Osteocyte (in vitro differentiated cells): ENCODE data around the gene DMTF1. TPM values are rescaled to one million over a fixed set of nuclear protein-coding genes. Genes with fewer than 3 reads are reported as not detected.
"Not testable (repeated sequence)": the region's sequence is repeated elsewhere in the genome, so short reads cannot be mapped to it uniquely, and the experiment has no call there.

Experiments used
- DNase-seq: peaks from one replicate; pipeline ENCODE4 v3.0.0; 2021; ENCODE audit warnings: mixed read lengths; ENCODE audit not compliant: unreplicated experiment; ENCODE audit errors: extremely low spot score
- H3K27ac Mint-ChIP-seq: one replicate; pipeline ENCODE4 v1.8.0; 2021; ENCODE audit warnings: mild to moderate bottlenecking, mixed read lengths; ENCODE audit not compliant: unreplicated experiment
- H3K27me3 Mint-ChIP-seq: one replicate; pipeline ENCODE4 v1.8.0; 2021; ENCODE audit warnings: mixed read lengths; ENCODE audit not compliant: unreplicated experiment
- H3K36me3 Mint-ChIP-seq: one replicate; pipeline ENCODE4 v1.8.0; 2021; ENCODE audit warnings: mixed read lengths; ENCODE audit not compliant: unreplicated experiment
- H3K4me1 Mint-ChIP-seq: one replicate; pipeline ENCODE4 v1.8.0; 2021; ENCODE audit warnings: mixed read lengths; ENCODE audit not compliant: unreplicated experiment
- H3K4me3 Mint-ChIP-seq: one replicate; pipeline ENCODE4 v1.8.0; 2021; ENCODE audit warnings: mild to moderate bottlenecking, moderate library complexity, mixed read lengths; ENCODE audit not compliant: unreplicated experiment
- H3K9me3 Mint-ChIP-seq: one replicate; pipeline ENCODE4 v1.8.0; 2021; ENCODE audit warnings: mixed read lengths; ENCODE audit not compliant: unreplicated experiment
- total RNA-seq: library from RNA; stranded (reverse); gene quantifications from 2 replicates; pipeline ENCODE4 v1.2.1, GENCODE V29; 2021
- TF ChIP-seq, protein P1 (sequence below): fragments of 200-600 bp; sonication (generic); IDR thresholded peaks from 2 replicates; pipeline ENCODE4 v1.5.0; 2021; ENCODE audit warnings: antibody characterized with exemption, mild to moderate bottlenecking, moderate library complexity

The DMTF1 gene
- total RNA-seq, 1 donor from 2014 or later, result 82.9 TPM

GRCh38 chr7:87110778-87111177 is 41.5 kb upstream of the DMTF1 start:
- H3K27me3 Mint-ChIP-seq, result peaks cover 22% of the 10 kb centered on the region
- no peaks in the 10 kb centered on the region for H3K9me3 Mint-ChIP-seq
- H3K36me3 Mint-ChIP-seq, result no peaks in the 10 kb centered on the region
- H3K4me1 Mint-ChIP-seq, result no peaks in the 10 kb centered on the region
- H3K27ac Mint-ChIP-seq, result no peak overlapping the region
- DNase-seq, result no peak
- TF ChIP-seq, protein P1, sequence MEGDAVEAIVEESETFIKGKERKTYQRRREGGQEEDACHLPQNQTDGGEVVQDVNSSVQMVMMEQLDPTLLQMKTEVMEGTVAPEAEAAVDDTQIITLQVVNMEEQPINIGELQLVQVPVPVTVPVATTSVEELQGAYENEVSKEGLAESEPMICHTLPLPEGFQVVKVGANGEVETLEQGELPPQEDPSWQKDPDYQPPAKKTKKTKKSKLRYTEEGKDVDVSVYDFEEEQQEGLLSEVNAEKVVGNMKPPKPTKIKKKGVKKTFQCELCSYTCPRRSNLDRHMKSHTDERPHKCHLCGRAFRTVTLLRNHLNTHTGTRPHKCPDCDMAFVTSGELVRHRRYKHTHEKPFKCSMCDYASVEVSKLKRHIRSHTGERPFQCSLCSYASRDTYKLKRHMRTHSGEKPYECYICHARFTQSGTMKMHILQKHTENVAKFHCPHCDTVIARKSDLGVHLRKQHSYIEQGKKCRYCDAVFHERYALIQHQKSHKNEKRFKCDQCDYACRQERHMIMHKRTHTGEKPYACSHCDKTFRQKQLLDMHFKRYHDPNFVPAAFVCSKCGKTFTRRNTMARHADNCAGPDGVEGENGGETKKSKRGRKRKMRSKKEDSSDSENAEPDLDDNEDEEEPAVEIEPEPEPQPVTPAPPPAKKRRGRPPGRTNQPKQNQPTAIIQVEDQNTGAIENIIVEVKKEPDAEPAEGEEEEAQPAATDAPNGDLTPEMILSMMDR, result no peak
- no peak overlapping the region for H3K4me3 Mint-ChIP-seq

DNA sequence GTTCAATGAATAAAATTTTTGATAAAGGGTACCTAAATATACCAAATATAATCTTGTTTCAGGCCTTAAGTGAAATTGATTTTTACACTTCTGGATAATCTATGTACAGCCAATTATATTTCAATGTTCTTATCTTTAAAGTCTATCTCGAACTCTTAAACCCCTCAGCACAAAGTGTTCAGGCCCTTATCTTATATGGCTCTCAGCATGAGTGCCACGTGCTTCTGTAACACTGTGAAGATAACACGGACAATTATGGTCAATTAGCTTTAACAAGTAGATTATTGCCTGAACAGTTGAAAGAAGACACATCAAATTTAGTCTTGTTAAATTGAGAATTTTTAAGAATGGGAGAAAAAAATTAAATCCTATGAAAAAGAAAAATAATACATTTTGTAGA is 40.4 kb upstream of the DMTF1 start:
- H3K9me3 Mint-ChIP-seq, result no peaks in the 10 kb centered on the region
- H3K4me3 Mint-ChIP-seq, result no peak overlapping the region
- H3K4me1 Mint-ChIP-seq, result no peaks in the 10 kb centered on the region
- no peak for DNase-seq
- H3K27ac Mint-ChIP-seq, result no peak overlapping the region
- H3K36me3 Mint-ChIP-seq, result no peaks in the 10 kb centered on the region
- TF ChIP-seq, protein P1, result no peak
- H3K27me3 Mint-ChIP-seq, result peaks cover 19% of the 10 kb centered on the region

GRCh38 chr7:87113077-87113476 is 39.2 kb upstream of the DMTF1 start:
- Mint-ChIP-seq H3K36me3 (no peaks in the 10 kb centered on the region), H3K4me3 (no peak overlapping the region), H3K9me3 (no peaks in the 10 kb centered on the region), H3K4me1 (no peaks in the 10 kb centered on the region), H3K27ac (no peak overlapping the region), H3K27me3 (peaks cover 9% of the 10 kb centered on the region)
- no peak for DNase-seq
- TF ChIP-seq, protein P1, result no peak

- H3K36me3 Mint-ChIP-seq, H3K9me3 Mint-ChIP-seq, H3K27ac Mint-ChIP-seq, H3K4me3 Mint-ChIP-seq, H3K27me3 Mint-ChIP-seq, H3K4me1 Mint-ChIP-seq, DNase-seq: not testable (repeated sequence)
Observed at GRCh38 chr7:87113904-87114303, 38.3 kb upstream of the DMTF1 start.

- not testable (repeated sequence) for H3K27me3 Mint-ChIP-seq, H3K27ac Mint-ChIP-seq, H3K4me3 Mint-ChIP-seq, H3K9me3 Mint-ChIP-seq, H3K36me3 Mint-ChIP-seq, DNase-seq, H3K4me1 Mint-ChIP-seq
Observed at GRCh38 chr7:87115772-87116171, 36.5 kb upstream of the DMTF1 start.

- no peaks in the 10 kb centered on the region for H3K36me3 Mint-ChIP-seq
- no peaks in the 10 kb centered on the region for H3K4me1 Mint-ChIP-seq
- H3K4me3 Mint-ChIP-seq, result no peak overlapping the region
Observed at GRCh38 chr7:87116315-87116714, 35.9 kb upstream of the DMTF1 start.

More at GRCh38 chr7:87116315-87116714, 35.9 kb upstream of the DMTF1 start:
- TF ChIP-seq, protein P1, result no peak
- no peak for DNase-seq
- Mint-ChIP-seq H3K27me3 (peaks cover 5% of the 10 kb centered on the region), H3K27ac (no peak overlapping the region), H3K9me3 (no peaks in the 10 kb centered on the region)
